SK-N-SH treated with all-trans-retinoic acid at 6 μM for 48 hours (cell line): ENCODE results near the gene SPRR2A.

Experiments used
- ATAC-seq: fragments of 200-7000 bp; cut with Tn5 transposase; 3 replicates; pipeline ENCODE4 v1.9.1; 2020; ENCODE audit warnings: mild to moderate bottlenecking, moderate library complexity
- ARNTL ChIP-seq: fragments of 450-650 bp; formaldehyde crosslinking; IDR thresholded peaks from 2 replicates; pipeline ENCODE4 v1.5.0; 2020; ENCODE audit warnings: low read depth, mild to moderate bottlenecking, moderate library complexity, borderline replicate concordance
- BACH2 ChIP-seq: fragments of 250-450 bp; sonication (Bioruptor Pico); IDR thresholded peaks from 2 replicates; pipeline ENCODE4 v1.9.0; 2021; ENCODE audit warnings: mild to moderate bottlenecking, borderline replicate concordance
- CREB5 ChIP-seq: fragments of 250-450 bp; sonication (Bioruptor Pico); IDR thresholded peaks from 2 replicates; pipeline ENCODE4 v1.5.1; 2020; ENCODE audit warnings: low read depth, mild to moderate bottlenecking, moderate library complexity
- CSRNP3 ChIP-seq: fragments of 250-450 bp; sonication (Bioruptor Pico); IDR thresholded peaks from 2 replicates; pipeline ENCODE4 v1.5.1; 2021; ENCODE audit warnings: mild to moderate bottlenecking, moderate library complexity
- ESRRG ChIP-seq: fragments of 250-450 bp; sonication (Bioruptor Pico); IDR thresholded peaks from 2 replicates; pipeline ENCODE4 v1.6.1; 2021; ENCODE audit warnings: mild to moderate bottlenecking
- GLIS3 ChIP-seq: fragments of 250-450 bp; sonication (Bioruptor Pico); IDR thresholded peaks from 2 replicates; pipeline ENCODE4 v1.5.0; 2020; ENCODE audit warnings: mild to moderate bottlenecking, moderate library complexity
- ISL1 ChIP-seq: fragments of 250-450 bp; sonication (Bioruptor Pico); IDR thresholded peaks from 2 replicates; pipeline ENCODE4 v2.1.2; 2022; ENCODE audit warnings: mild to moderate bottlenecking, moderate library complexity
- OSR1 ChIP-seq: fragments of 250-450 bp; sonication (Bioruptor Pico); IDR thresholded peaks from 2 replicates; pipeline ENCODE4 v1.8.0; 2022; ENCODE audit warnings: moderate library complexity, mild to moderate bottlenecking, inconsistent platforms
- PATZ1 ChIP-seq: fragments of 250-450 bp; sonication (Bioruptor Pico); IDR thresholded peaks from 2 replicates; pipeline ENCODE4 v1.8.0; 2020; ENCODE audit warnings: mild to moderate bottlenecking, moderate library complexity, borderline replicate concordance
- POU6F1 ChIP-seq: fragments of 250-450 bp; sonication (Bioruptor Pico); IDR thresholded peaks from 2 replicates; pipeline ENCODE4 v1.8.0; 2021; ENCODE audit warnings: low read depth, mild to moderate bottlenecking, moderate library complexity, borderline replicate concordance
- PPARA ChIP-seq: fragments of 250-450 bp; sonication (Bioruptor Pico); IDR thresholded peaks from 2 replicates; pipeline ENCODE4 v1.5.0; 2020; ENCODE audit warnings: mild to moderate bottlenecking, borderline replicate concordance
- RARB ChIP-seq: fragments of 250-450 bp; sonication (Bioruptor Pico); IDR thresholded peaks from 2 replicates; pipeline ENCODE4 v1.8.0; 2021; ENCODE audit warnings: mild to moderate bottlenecking, moderate library complexity
- SNAI2 ChIP-seq: fragments of 250-450 bp; sonication (Bioruptor Pico); IDR thresholded peaks from 2 replicates; pipeline ENCODE4 v1.5.0; 2020; ENCODE audit warnings: mild to moderate bottlenecking, moderate library complexity
- TCF4 ChIP-seq: fragments of 250-450 bp; sonication (Bioruptor Pico); IDR thresholded peaks from 2 replicates; pipeline ENCODE4 v1.8.0; 2021; ENCODE audit warnings: mild to moderate bottlenecking, moderate library complexity, borderline replicate concordance
- TOX ChIP-seq: fragments of 250-450 bp; sonication (Bioruptor Pico); IDR thresholded peaks from 2 replicates; pipeline ENCODE4 v1.8.0; 2021; ENCODE audit warnings: mild to moderate bottlenecking, moderate library complexity, borderline replicate concordance
- TSHZ2 ChIP-seq: fragments of 250-450 bp; sonication (Bioruptor Pico); IDR thresholded peaks from 2 replicates; pipeline ENCODE4 v1.5.0; 2020; ENCODE audit warnings: mild to moderate bottlenecking, moderate library complexity
- ZC3H10 ChIP-seq: fragments of 250-450 bp; sonication (Bioruptor Pico); IDR thresholded peaks from 2 replicates; pipeline ENCODE4 v1.5.1; 2021; ENCODE audit warnings: mild to moderate bottlenecking, moderate library complexity
- ZFP3 ChIP-seq: fragments of 250-450 bp; sonication (Bioruptor Pico); IDR thresholded peaks from 2 replicates; pipeline ENCODE4 v1.5.0; 2020; ENCODE audit warnings: mild to moderate bottlenecking, moderate library complexity
- ZFP30 ChIP-seq: fragments of 450-650 bp; formaldehyde crosslinking; IDR thresholded peaks from 2 replicates; pipeline ENCODE4 v1.5.0; 2022; ENCODE audit warnings: mild to moderate bottlenecking, moderate library complexity
- ZNF565 ChIP-seq: fragments of 450-650 bp; formaldehyde crosslinking; conservative IDR thresholded peaks from 2 replicates; pipeline ENCODE4 v1.5.0; 2020; ENCODE audit warnings: low read depth, mild to moderate bottlenecking, moderate library complexity
- ZNF70 ChIP-seq: fragments of 450-650 bp; formaldehyde crosslinking; IDR thresholded peaks from 2 replicates; pipeline ENCODE4 v1.5.0; 2020; ENCODE audit warnings: mild to moderate bottlenecking, moderate library complexity
- ZNF8 ChIP-seq: fragments of 450-650 bp; formaldehyde crosslinking; IDR thresholded peaks from 2 replicates; pipeline ENCODE4 v1.5.0; 2020; ENCODE audit warnings: mild to moderate bottlenecking, moderate library complexity

Gene SPRR2A

GRCh38 chr1:153032677-153033308 lies 24.5 kb downstream of the SPRR2A start:
- TF ChIP-seq TOX (CRISPR knock-in tag) (no peak), BACH2 (no peak), ZNF565 (no peak), ESRRG (CRISPR knock-in tag) (no peak), ZNF70 (CRISPR knock-in tag) (no peak), ZFP3 (CRISPR knock-in tag) (no peak)
- TF ChIP-seq, all 23 proteins: peak for 0
- ATAC-seq, result peak; percentile 98

GRCh38 chr1:153032073-153032472 lies 25.2 kb downstream of the SPRR2A start:
- TF ChIP-seq ZFP30 (CRISPR knock-in tag) (no peak), RARB (CRISPR knock-in tag) (no peak)
- ATAC-seq, result no peak

- TF ChIP-seq PATZ1 (no peak), GLIS3 (no peak), SNAI2 (CRISPR knock-in tag) (no peak), ZFP3 (CRISPR knock-in tag) (no peak), ZNF565 (no peak), ISL1 (CRISPR knock-in tag) (no peak), CREB5 (CRISPR knock-in tag) (no peak), PPARA (CRISPR knock-in tag) (no peak), POU6F1 (CRISPR knock-in tag) (no peak), CSRNP3 (no peak), TSHZ2 (CRISPR knock-in tag) (no peak), ESRRG (CRISPR knock-in tag) (no peak), TCF4 (CRISPR knock-in tag) (no peak), ZNF70 (CRISPR knock-in tag) (no peak), ZNF8 (CRISPR knock-in tag) (no peak), ARNTL (CRISPR knock-in tag) (no peak), ZC3H10 (CRISPR knock-in tag) (no peak), OSR1 (CRISPR knock-in tag) (no peak), RARB (CRISPR knock-in tag) (no peak)
- ATAC-seq, result no peak
These were observed 26.4 kb downstream of the SPRR2A start, which contains the start of gene SPRR1B for GRCh38 chr1:153030895-153031294. TSS of gene SPRR1B (plus strand) at chr1:153031203. CDS start at chr1:153032346, 1,143 bp downstream.
